GM12801 (cell line): ENCODE measurements around the gene DCN.

ENCODE experiments used
- TF ChIP-seq, protein P1 (sequence below): IDR thresholded peaks from one replicate; pipeline ENCODE4 v1.5.1; 2011; ENCODE audit warnings: control low read depth; ENCODE audit not compliant: insufficient read length; ENCODE audit errors: extremely low read depth

DCN gene

DNA sequence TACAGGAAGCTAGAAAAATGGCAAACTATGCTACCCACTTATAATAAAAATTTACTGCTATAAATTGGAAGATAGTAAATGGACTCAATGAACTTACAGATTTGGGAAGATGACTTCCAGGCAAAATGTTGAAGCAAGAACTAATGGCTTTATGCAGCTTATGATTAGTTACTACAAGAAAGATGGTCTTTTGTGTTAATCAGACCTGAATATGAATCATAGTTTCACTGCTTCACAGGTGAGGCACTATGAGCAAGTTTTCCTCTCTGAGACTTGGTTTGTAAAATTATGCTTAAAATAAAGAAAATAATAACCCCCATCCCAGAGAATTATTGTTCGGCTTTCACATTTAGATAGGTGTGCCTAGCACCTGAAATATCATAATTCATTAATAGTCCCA lies 19.8 kb upstream of the DCN start:
- TF ChIP-seq, protein P1, sequence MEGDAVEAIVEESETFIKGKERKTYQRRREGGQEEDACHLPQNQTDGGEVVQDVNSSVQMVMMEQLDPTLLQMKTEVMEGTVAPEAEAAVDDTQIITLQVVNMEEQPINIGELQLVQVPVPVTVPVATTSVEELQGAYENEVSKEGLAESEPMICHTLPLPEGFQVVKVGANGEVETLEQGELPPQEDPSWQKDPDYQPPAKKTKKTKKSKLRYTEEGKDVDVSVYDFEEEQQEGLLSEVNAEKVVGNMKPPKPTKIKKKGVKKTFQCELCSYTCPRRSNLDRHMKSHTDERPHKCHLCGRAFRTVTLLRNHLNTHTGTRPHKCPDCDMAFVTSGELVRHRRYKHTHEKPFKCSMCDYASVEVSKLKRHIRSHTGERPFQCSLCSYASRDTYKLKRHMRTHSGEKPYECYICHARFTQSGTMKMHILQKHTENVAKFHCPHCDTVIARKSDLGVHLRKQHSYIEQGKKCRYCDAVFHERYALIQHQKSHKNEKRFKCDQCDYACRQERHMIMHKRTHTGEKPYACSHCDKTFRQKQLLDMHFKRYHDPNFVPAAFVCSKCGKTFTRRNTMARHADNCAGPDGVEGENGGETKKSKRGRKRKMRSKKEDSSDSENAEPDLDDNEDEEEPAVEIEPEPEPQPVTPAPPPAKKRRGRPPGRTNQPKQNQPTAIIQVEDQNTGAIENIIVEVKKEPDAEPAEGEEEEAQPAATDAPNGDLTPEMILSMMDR, result no peak

DNA sequence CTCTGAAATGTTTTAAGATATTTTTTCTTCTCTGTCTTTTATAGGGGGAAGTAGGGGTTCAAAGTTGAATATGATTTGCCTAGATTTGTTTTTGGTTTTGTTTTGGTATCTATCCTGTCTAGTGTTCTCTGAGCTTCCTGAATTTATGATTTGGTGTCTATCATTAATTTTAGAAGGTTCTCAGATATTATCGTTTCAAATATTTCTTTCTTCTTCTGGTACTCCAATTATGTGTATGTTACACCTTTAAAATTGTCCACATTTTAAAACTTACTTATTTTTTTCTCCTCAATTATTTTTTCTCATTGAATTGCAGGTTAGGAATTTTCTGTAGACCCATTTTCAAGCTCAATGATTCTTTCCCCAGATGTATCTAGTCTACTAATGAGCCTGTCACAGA lies 13.8 kb upstream of the DCN start:
- TF ChIP-seq, protein P1, result no peak

DNA sequence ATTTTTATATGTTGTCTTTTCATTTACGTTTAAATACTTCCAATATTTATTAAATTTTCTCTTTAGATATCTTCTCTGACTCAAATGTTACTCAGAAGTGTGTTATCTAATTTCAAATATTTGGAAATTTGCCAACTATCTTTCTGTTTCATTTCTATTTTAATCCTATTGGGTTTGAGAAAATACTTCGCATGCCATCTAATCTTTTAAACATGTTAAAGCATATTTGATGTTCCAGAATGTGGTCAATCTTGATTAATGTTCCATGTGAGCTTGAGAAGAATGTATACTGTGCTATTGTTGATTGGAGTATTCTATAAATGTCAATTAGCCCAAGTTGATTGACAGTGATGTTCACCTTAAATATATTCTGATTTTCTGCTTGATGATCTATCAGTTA lies 11.9 kb upstream of the DCN start:
- TF ChIP-seq, protein P1, result no peak

DNA sequence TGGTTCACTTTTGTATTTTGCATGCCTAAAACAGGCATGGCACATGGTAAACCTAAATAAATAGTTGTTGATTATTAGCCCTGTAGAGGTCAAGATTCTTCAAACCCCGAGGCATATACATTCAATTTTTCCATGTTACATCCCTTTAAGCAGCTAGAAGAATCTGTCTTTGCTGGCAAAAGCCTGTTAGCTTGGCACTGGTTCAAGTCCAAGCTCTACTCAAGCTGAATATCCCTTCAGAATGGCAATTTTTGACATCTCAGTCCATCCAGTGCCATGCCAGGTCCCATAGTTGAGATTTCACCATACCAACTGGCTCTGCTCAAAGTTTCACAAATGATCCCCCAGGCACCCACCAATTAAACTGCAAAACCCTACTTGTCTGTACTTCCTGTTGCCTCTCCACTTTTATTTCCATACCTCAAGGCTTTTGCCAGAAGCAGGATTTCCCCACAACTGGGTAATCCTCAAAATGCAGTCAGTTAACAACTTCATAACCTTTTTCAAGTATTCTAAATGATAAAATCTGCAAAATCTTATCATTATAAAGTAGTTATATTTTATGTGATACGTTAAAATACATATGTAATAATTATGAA lies 9.0 kb upstream of the DCN start:
- TF ChIP-seq, protein P1, result no peak

DNA sequence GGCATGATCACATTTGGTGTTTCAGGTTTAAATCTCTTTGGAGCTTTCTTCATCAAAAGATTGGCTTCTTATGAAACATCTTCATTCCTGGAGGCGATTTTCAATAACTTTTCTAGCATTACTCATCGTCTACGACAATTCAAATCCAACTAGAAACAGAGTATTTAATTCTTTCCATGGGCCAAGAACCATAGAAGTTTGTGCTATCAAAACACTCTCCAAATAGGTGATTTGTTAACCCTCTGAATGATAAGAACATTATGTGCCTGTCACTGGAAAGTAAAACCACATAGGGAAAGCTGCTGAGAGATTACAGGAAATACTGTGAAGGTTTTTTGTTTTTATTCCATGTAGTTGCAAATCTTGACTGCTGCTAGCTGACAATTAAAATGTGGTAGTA lies 6.9 kb upstream of the DCN start:
- TF ChIP-seq, protein P1, result no peak

DNA sequence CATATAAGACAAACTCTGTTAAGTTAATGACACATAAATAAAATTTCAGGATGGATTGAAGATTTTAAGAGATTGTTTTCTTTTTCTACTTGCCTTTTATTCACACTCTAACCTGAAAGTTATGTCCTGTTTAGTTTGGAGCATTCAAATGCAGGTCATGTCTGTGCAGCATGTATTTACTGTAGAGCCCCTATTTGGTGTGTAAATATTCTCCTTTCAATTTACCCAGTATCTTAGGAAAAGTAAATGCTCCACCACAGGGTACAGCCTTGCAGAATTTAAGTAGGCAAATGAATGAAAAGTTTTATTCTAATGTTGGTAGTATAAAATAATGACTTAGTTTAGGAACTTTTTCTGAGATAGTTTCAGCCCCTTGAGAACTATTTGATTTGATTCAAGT lies 6.2 kb upstream of the DCN start:
- TF ChIP-seq, protein P1, result no peak

DNA sequence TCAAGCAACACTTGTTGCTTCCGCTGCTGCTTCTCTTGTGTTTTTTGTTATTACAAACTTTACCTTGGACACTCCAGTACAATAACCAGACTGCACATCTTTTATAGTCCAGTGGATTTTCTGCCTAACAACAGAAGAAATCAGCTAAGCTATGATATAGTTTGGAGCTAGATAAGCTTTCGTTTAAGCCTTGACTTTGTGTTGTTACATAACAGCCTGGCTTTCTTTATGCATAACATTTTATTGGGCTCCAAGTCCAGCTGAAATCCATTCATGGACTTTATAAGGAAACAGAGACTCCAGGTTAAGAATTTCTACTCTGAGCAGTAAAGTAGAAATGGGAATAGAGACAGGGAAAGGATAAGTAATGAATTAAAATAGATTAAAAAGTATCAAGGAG lies 3.5 kb upstream of the DCN start:
- TF ChIP-seq, protein P1, result no peak
